ENCODE results near the gene LPAR3. TPM values are rescaled to one million over a fixed set of nuclear protein-coding genes. Genes with fewer than 3 reads are reported as not detected.

Gene LPAR3
- total and polyA plus RNA-seq, 2 donors (not counting 1 experiment from before 2014, with no cell fraction given), result 1.8 to 7.6 TPM

- Histone ChIP-seq H2AFZ (ENCODE audit: low read length) (no peak overlapping the region), H3K4me1 (ENCODE audit: control insufficient read depth, extremely low read depth, insufficient read depth, low read length) (no peaks in the 10 kb centered on the region), H3K9me3 (ENCODE audit: control insufficient read depth, insufficient read depth, low read depth, low read length) (no peaks in the 10 kb centered on the region), H3K9ac (ENCODE audit: insufficient read depth, low read length) (no peak overlapping the region), H3K27me3 (ENCODE audit: control insufficient read depth, insufficient read depth, low read length) (peaks cover 3% of the 10 kb centered on the region), H4K20me1 (ENCODE audit: control insufficient read depth, extremely low read depth, insufficient read depth, low read length) (no peaks in the 10 kb centered on the region), H3K79me2 (ENCODE audit: control insufficient read depth, insufficient read depth, low read length) (no peaks in the 10 kb centered on the region), H3K36me3 (ENCODE audit: control insufficient read depth, insufficient read depth, low read length) (no peaks in the 10 kb centered on the region), H3K4me2 (ENCODE audit: extremely low read depth, insufficient read depth, low read length) (no peak overlapping the region), H3K4me3 (replicated peaks in 1 of 4; ENCODE audit: control extremely low read depth in 1 of 4, insufficient read depth in 1 of 4, low read depth in 3 of 4, low read length in 4 of 4) (no peak overlapping the region), H3K27ac (ENCODE audit: insufficient read depth, low read length) (no peak overlapping the region)
- TF ChIP-seq EZH2 (IDR thresholded peaks at IDR 0.05; ENCODE audit: low read length, missing control alignments), result no peak
- no peak for TF ChIP-seq CTCF (conservative IDR thresholded peaks at IDR 0.05 in 1 of 2, IDR thresholded peaks at IDR 0.05 in 1 of 2; ENCODE audit: low read depth in 1 of 2, low read length in 2 of 2)
- DNase-seq (ENCODE audit: low read depth in 2 of 2), result no peak
Measured at GRCh38 chr1:84920159-84920558, 27.2 kb upstream of the LPAR3 start.

- no peaks in the 10 kb centered on the region for H3K36me3 ChIP-seq (ENCODE audit: control insufficient read depth, insufficient read depth, low read length)
- no peak overlapping the region for H3K4me3 ChIP-seq (replicated peaks in 1 of 4; ENCODE audit: control extremely low read depth in 1 of 4, insufficient read depth in 1 of 4, low read depth in 3 of 4, low read length in 4 of 4)
- no peaks in the 10 kb centered on the region for H3K4me1 ChIP-seq (ENCODE audit: control insufficient read depth, extremely low read depth, insufficient read depth, low read length)
- peaks cover 3% of the 10 kb centered on the region for H3K27me3 ChIP-seq (ENCODE audit: control insufficient read depth, insufficient read depth, low read length)
- H3K27ac ChIP-seq (ENCODE audit: insufficient read depth, low read length), result no peak overlapping the region
- no peak for TF ChIP-seq EZH2 (IDR thresholded peaks at IDR 0.05; ENCODE audit: low read length, missing control alignments)
- no peak for TF ChIP-seq CTCF (conservative IDR thresholded peaks at IDR 0.05 in 1 of 2, IDR thresholded peaks at IDR 0.05 in 1 of 2; ENCODE audit: low read depth in 1 of 2, low read length in 2 of 2)
- H3K9ac ChIP-seq (ENCODE audit: insufficient read depth, low read length), result no peak overlapping the region
- no peak for DNase-seq (ENCODE audit: low read depth in 2 of 2)
- no peak overlapping the region for H2AFZ ChIP-seq (ENCODE audit: low read length)
- H3K4me2 ChIP-seq (ENCODE audit: extremely low read depth, insufficient read depth, low read length), result no peak overlapping the region
- no peaks in the 10 kb centered on the region for H3K9me3 ChIP-seq (ENCODE audit: control insufficient read depth, insufficient read depth, low read depth, low read length)
- H3K79me2 ChIP-seq (ENCODE audit: control insufficient read depth, insufficient read depth, low read length), result no peaks in the 10 kb centered on the region
- no peaks in the 10 kb centered on the region for H4K20me1 ChIP-seq (ENCODE audit: control insufficient read depth, extremely low read depth, insufficient read depth, low read length)
Measured at GRCh38 chr1:84919461-84919970, 26.5 kb upstream of the LPAR3 start.

GRCh38 chr1:84918726-84919336 lies 25.8 kb upstream of the LPAR3 start:
- no peak overlapping the region for H3K9ac ChIP-seq (ENCODE audit: insufficient read depth, low read length)
- TF ChIP-seq EZH2 (IDR thresholded peaks at IDR 0.05; ENCODE audit: low read length, missing control alignments) (no peak), CTCF (conservative IDR thresholded peaks at IDR 0.05 in 1 of 2, IDR thresholded peaks at IDR 0.05 in 1 of 2; ENCODE audit: low read depth in 1 of 2, low read length in 2 of 2) (no peak)
- no peak overlapping the region for H2AFZ ChIP-seq (ENCODE audit: low read length)
- no peaks in the 10 kb centered on the region for H3K9me3 ChIP-seq (ENCODE audit: control insufficient read depth, insufficient read depth, low read depth, low read length)
- no peak overlapping the region for H3K27ac ChIP-seq (ENCODE audit: insufficient read depth, low read length)
- no peaks in the 10 kb centered on the region for H3K36me3 ChIP-seq (ENCODE audit: control insufficient read depth, insufficient read depth, low read length)
- peaks cover 3% of the 10 kb centered on the region for H3K27me3 ChIP-seq (ENCODE audit: control insufficient read depth, insufficient read depth, low read length)
- no peaks in the 10 kb centered on the region for H4K20me1 ChIP-seq (ENCODE audit: control insufficient read depth, extremely low read depth, insufficient read depth, low read length)
- H3K79me2 ChIP-seq (ENCODE audit: control insufficient read depth, insufficient read depth, low read length), result no peaks in the 10 kb centered on the region
- H3K4me2 ChIP-seq (ENCODE audit: extremely low read depth, insufficient read depth, low read length), result no peak overlapping the region
- DNase-seq (ENCODE audit: low read depth in 2 of 2), result no peak
- H3K4me3 ChIP-seq (replicated peaks in 1 of 4; ENCODE audit: control extremely low read depth in 1 of 4, insufficient read depth in 1 of 4, low read depth in 3 of 4, low read length in 4 of 4), result no peak overlapping the region
- no peaks in the 10 kb centered on the region for H3K4me1 ChIP-seq (ENCODE audit: control insufficient read depth, extremely low read depth, insufficient read depth, low read length)

Measured in fibroblast of lung (primary cell).